Choroid plexus epithelial cell (primary cell): ENCODE data around the gene FCRLA.
"Not testable (repeated sequence)": the region's sequence is repeated elsewhere in the genome, so short reads cannot be mapped to it uniquely, and the experiment has no call there.

Experiments
- DNase-seq: peaks from one replicate; pipeline ENCODE4 v3.0.0-alpha.2; 2010; ENCODE audit warnings: low read depth
- H3K4me3 ChIP-seq: 2 replicates; pipeline ENCODE4 v1.5.1; 2011; ENCODE audit warnings: low read depth, mild to moderate bottlenecking, control low read depth, low read length, moderate library complexity
- TF ChIP-seq, protein P1 (sequence below): conservative IDR thresholded peaks from 2 replicates; pipeline ENCODE4 v1.5.1; 2011; ENCODE audit warnings: low read depth, mild to moderate bottlenecking, control low read depth, inconsistent platforms, low read length, moderate library complexity

FCRLA gene

DNA sequence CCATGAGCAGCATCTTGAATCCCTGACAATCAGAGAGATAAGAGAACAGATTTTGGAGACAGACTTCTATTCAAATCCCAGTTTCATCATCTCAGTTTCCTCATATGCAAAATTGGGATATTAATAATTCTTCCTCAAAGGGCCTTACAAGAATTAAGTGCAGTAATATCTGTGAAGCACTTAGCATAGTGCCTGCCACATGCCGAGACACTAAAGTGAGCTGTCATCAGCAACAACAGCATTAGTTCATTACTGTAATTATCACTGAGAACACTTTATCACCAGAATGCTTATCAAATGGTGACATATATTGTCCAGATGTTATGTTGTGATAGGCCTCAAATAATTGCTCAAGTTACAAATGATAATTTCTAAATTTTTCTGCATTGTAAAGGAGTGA lies 13.4 kb downstream of the FCRLA start:
- TF ChIP-seq, protein P1, sequence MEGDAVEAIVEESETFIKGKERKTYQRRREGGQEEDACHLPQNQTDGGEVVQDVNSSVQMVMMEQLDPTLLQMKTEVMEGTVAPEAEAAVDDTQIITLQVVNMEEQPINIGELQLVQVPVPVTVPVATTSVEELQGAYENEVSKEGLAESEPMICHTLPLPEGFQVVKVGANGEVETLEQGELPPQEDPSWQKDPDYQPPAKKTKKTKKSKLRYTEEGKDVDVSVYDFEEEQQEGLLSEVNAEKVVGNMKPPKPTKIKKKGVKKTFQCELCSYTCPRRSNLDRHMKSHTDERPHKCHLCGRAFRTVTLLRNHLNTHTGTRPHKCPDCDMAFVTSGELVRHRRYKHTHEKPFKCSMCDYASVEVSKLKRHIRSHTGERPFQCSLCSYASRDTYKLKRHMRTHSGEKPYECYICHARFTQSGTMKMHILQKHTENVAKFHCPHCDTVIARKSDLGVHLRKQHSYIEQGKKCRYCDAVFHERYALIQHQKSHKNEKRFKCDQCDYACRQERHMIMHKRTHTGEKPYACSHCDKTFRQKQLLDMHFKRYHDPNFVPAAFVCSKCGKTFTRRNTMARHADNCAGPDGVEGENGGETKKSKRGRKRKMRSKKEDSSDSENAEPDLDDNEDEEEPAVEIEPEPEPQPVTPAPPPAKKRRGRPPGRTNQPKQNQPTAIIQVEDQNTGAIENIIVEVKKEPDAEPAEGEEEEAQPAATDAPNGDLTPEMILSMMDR: no peak
- no peak for DNase-seq
- H3K4me3 ChIP-seq: no peak overlapping the region

DNA sequence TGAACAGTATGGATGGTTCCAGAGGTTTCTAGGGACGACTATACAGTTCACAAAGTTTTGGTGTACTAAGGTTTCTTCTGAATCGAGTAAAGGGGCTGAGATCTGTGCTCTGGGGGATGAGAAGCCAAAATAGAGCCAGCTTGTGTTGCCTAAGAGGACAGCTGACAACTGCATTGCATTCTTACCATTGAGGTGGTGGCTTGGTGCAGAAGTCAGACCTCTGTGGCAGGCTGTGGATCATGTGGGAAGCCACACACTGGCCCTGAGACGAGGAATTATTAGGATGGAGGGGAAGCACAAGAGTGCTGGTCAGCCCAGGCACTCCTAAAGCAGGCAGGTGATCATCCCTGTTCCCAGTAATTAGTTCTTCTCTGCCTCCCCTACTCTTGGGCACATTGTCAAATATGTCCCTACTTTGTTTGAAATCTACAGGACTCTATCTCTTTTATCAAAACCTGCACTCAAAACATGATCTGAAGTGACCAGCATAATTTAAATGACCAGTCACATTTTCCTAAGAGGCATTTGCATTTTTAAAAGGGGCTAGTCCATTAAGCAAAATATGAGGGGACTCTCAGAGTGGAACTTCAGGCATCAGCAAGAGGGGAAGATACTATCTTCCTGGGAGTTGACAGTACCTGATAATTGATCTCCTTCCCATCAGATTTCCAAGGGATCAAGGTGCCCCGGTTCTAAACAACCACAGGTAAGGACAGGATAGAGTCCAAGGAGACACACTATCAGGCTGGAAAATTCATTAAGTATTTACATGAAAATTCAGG lies 14.1 kb downstream of the FCRLA start, which contains the start of gene FCRLB:
Gene FCRLB (plus strand): TSS at position 589 of the 782 bp plus-strand sequence. CDS start 1,129 bp downstream, outside the sequence.
- TF ChIP-seq, protein P1: no peak
- H3K4me3 ChIP-seq: no peak within 1 kb of the TSS
- DNase-seq: no peak

DNA sequence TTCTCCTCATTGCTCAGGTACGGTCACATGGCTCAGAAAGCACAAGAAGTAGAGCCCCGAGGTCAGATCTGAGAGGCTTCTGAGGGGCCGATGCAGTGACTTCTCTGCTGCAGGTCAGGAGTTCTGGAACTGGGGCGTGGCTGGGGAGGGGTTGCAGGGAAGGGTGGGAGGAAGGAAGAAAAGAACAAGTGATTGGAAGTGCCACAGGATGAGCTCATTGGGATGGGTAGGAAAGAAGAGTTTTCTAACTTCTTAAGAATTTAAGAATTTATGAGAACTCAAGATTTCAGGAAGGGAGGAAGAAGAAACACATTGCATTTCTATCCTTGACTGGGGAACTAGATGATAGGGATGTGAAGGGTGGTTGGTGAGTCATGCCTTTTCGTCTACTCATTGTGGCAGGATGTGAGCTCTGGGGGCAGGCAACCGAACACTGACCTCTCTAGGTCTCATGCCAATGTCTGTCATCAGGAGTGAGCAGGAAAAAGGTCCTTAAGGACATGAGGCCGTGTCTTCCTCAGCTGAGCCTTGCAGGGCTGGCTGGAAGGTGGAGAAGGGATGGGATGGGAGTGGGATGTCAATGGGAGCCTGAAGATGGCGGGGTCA lies 14.8 kb downstream of the FCRLA start:
- TF ChIP-seq, protein P1: no peak
- DNase-seq: peak; percentile 78
- no peak overlapping the region for H3K4me3 ChIP-seq

DNA sequence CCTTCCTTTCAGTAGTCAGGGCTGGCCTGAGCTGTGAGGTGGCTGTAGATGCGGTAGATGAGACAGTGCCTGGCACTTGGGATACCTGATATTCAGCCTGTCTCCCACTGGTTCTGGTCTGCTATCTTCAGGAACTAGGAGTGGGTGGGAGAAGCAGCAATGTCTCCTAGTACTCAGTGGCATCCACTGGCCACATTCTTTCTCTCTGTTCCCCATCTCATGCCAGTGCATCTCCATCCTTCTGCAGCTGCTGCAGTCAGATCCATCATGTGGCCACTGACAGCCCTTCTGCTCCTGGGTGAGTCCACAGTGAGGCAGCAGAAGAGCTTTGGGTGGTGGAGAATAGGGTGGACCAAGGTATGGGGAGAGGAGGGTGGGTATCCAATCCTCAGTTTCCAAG lies 15.4 kb downstream of the FCRLA start:
- DNase-seq: no peak
- TF ChIP-seq, protein P1: no peak
- H3K4me3 ChIP-seq: no peak overlapping the region

DNA sequence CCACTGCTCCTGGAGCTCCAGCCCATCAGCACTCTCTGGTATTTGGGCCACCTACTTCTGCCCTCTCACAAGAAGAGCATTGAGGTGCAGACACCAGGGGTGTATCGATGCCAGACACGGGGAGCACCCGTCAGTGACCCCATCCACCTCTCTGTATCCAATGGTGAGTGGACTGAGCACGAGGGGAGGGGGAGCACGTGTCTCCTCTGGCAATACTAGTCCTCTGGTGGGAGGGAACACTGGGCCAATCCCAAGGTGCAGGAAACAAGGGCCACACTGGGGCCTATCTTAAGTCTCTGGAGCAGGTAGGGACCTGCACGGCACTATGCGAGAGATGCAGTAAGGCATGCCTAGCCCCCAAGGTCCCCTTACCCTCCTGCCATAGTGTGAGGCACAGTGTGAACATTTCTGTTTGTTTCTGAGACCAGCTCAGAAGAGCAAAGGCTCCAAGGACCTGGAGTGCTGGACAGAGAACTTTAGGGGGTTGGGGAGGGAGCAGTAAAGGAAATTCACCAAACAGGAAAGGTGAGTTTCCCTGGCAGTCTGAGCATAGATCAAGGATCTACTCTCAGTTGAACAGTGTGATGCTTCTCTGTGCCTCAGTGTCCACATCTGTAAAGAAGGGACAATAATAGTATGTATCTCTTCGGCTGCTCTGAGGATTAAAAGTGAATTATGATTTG lies 16.6 kb downstream of the FCRLA start:
- TF ChIP-seq, protein P1: no peak
- H3K4me3 ChIP-seq: no peak overlapping the region
- DNase-seq: no peak

DNA sequence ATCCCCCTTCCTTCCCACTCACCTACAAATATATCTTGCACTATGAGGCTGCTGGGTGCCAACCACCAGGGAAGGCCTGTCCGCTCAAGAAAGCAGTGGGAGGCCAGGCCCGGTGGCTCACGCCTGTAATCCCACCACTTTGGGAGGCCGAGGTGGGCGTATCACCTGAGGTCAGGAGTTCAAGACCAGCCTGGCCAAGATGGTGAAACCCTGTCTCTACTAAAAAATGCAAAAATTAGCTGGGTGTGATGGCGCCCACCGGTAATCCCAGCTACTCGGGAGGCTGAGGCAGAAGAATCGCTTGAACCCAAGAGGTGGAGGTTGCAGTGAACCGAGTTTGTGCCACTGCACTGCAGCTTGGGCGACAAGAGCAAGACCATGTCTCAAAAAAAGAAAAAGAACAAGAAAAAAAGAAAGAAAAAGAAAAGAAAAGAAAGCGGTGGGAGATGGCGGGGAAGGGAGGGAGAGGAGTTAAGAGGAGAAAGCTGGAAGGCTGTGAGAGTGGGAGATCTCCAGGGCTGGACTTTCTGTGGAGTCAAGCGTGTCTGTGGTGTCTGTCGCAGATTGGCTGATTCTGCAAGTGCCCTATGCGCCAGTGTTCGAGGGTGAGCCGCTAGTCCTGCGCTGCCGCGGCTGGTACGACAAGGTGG lies 18.4 kb downstream of the FCRLA start:
- peak overlapping the region; percentile 67 for H3K4me3 ChIP-seq
- DNase-seq: not testable (repeated sequence)

DNA sequence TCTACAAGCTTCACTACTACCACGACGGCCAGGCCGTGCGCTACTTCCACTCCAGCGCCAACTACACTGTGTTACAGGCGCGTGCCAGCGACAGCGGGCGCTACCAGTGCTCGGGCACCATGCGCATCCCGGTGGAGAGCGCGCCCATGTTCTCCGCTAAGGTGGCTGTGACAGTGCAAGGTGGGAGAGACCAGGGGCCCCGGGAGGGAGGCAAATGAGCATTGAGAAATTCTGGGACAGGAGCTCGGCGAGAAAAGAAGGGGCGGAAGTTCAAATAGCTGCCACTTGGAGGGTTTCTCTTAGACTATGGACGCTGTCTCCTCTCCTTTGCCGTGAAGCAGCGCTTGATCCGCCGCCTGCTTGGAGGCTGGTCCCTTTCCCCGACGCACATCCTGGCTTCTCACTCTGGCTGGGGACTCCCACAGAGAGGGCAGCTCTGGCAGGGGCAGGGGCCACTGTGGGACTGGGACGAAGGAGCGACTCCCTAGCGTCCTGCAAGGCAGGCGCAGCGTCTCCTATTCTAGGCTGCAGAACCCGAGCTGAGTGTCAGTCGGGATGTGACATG lies 19.0 kb downstream of the FCRLA start:
- peak; percentile 51 for DNase-seq
- H3K4me3 ChIP-seq: peak overlapping the region; percentile 67
- TF ChIP-seq, protein P1: peak; percentile 59
